Upper lobe of right lung (tissue), 1 donor: ENCODE data around the gene CCSER2. TPM values are rescaled to one million over a fixed set of nuclear protein-coding genes. Genes with fewer than 3 reads are reported as not detected.

Experiments
- ATAC-seq: fragments of 200-7000 bp; cut with Tn5 transposase; one replicate; pipeline ENCODE4 v1.9.1; 2020; ENCODE audit warnings: mild to moderate bottlenecking, moderate library complexity
- DNase-seq: peaks from one replicate; pipeline ENCODE4 v3.0.0-alpha.2; 2020
- H3K27ac ChIP-seq: fragments of 200-600 bp; one replicate; pipeline ENCODE4 v1.8.0; 2022
- H3K27me3 ChIP-seq: fragments of 200-600 bp; one replicate; pipeline ENCODE4 v1.8.0; 2022; ENCODE audit warnings: mild to moderate bottlenecking
- H3K36me3 ChIP-seq: fragments of 200-600 bp; one replicate; pipeline ENCODE4 v1.8.0; 2022
- H3K4me1 ChIP-seq: fragments of 200-600 bp; one replicate; pipeline ENCODE4 v1.8.0; 2022
- H3K4me3 ChIP-seq: fragments of 200-600 bp; one replicate; pipeline ENCODE4 v1.8.0; 2022; ENCODE audit warnings: mild to moderate bottlenecking
- H3K9me3 ChIP-seq: fragments of 200-600 bp; one replicate; pipeline ENCODE4 v1.8.0; 2022
- CTCF ChIP-seq: fragments of 200-600 bp; IDR thresholded peaks from one replicate; pipeline ENCODE4 v1.8.0; 2022; ENCODE audit warnings: antibody characterized with exemption
- intact Hi-C: fragments of 100-400 bp; cut with DNase I; formaldehyde crosslinking; loops from one replicate; pipeline ENCODE4 v1.11.0; 2022
- total RNA-seq: library from RNA; stranded (reverse); fragmentation: NEBNext Ultra II Directional; extraction: Animal tissue kit (Norgen Biotek cat#: 25700); gene quantifications from one replicate; pipeline ENCODE4 v1.2.1, GENCODE V29; 2021
- donor health status: DM: no; HTN: yes; CAD: no; lungs with severe emphysema.

CCSER2 gene
- total RNA-seq, 1 donor from 2014 or later = 74.4 TPM

GRCh38 chr10:84540022-84540616 lies 211.7 kb downstream of the CCSER2 start:
- Histone ChIP-seq H3K27ac (no peak overlapping the region), H3K4me3 (peak overlapping the region; percentile 43), H3K9me3 (no peaks in the 10 kb centered on the region), H3K36me3 (no peaks in the 10 kb centered on the region), H3K27me3 (peaks cover 6% of the 10 kb centered on the region), H3K4me1 (peaks cover 7% of the 10 kb centered on the region)
- DNase-seq (no peak), ATAC-seq (peak; percentile 3)
- TF ChIP-seq CTCF = no peak
- intact Hi-C loops = no loop called here

GRCh38 chr10:84540617-84541288 lies 212.4 kb downstream of the CCSER2 start:
- peak; percentile 81 for TF ChIP-seq CTCF
- ATAC-seq (peak; percentile 85), DNase-seq (peak; percentile 85)
- Histone ChIP-seq H3K4me1 (peaks cover 7% of the 10 kb centered on the region), H3K27me3 (peaks cover 6% of the 10 kb centered on the region), H3K36me3 (no peaks in the 10 kb centered on the region), H3K9me3 (no peaks in the 10 kb centered on the region), H3K27ac (no peak overlapping the region), H3K4me3 (peak overlapping the region; percentile 43)
- intact Hi-C loops = no loop called here

GRCh38 chr10:84541289-84541637 lies 212.9 kb downstream of the CCSER2 start:
- no peak for DNase-seq
- no peak overlapping the region for H3K27ac ChIP-seq
- peak; percentile 4 for ATAC-seq
- H3K27me3 ChIP-seq = peaks cover 6% of the 10 kb centered on the region
- H3K4me1 ChIP-seq = peaks cover 7% of the 10 kb centered on the region
- H3K4me3 ChIP-seq = peak overlapping the region; percentile 43
- intact Hi-C loops = no loop called here
- H3K9me3 ChIP-seq = no peaks in the 10 kb centered on the region
- no peak for TF ChIP-seq CTCF
- H3K36me3 ChIP-seq = no peaks in the 10 kb centered on the region

- Histone ChIP-seq H3K4me1 (peaks cover 7% of the 10 kb centered on the region), H3K36me3 (no peaks in the 10 kb centered on the region), H3K9me3 (no peaks in the 10 kb centered on the region), H3K27me3 (peaks cover 6% of the 10 kb centered on the region), H3K4me3 (no peak overlapping the region), H3K27ac (no peak overlapping the region)
- intact Hi-C loops = no loop called here
- TF ChIP-seq CTCF = no peak
- ATAC-seq (no peak), DNase-seq (no peak)
These were observed 214.4 kb downstream of the CCSER2 start for GRCh38 chr10:84542522-84543490.

GRCh38 chr10:84543948-84544347 lies 215.6 kb downstream of the CCSER2 start:
- ATAC-seq = no peak
- Histone ChIP-seq H3K9me3 (no peaks in the 10 kb centered on the region), H3K4me1 (peaks cover 7% of the 10 kb centered on the region), H3K36me3 (no peaks in the 10 kb centered on the region), H3K4me3 (no peak overlapping the region), H3K27me3 (peaks cover 11% of the 10 kb centered on the region), H3K27ac (no peak overlapping the region)
- intact Hi-C loops = no loop called here
- no peak for DNase-seq
- TF ChIP-seq CTCF = no peak
